NCI-H1417 (cell line): ENCODE data around the gene ABLIM1.

Experiments
- DNase-seq, 3 experiments: peaks; one replicate each; lab custom pipeline; 2025; lab: John Stamatoyannopoulos, UW

ABLIM1 gene

GRCh38 chr10:114545819-114546218 lies 112.3 kb downstream of the ABLIM1 start:
- no peak for DNase-seq

GRCh38 chr10:114545071-114545470 lies 113.0 kb downstream of the ABLIM1 start:
- no peak for DNase-seq

GRCh38 chr10:114544045-114544659 lies 113.9 kb downstream of the ABLIM1 start:
- DNase-seq = no peak

- no peak for DNase-seq
Measured at GRCh38 chr10:114543456-114543855, 114.6 kb downstream of the ABLIM1 start.

- DNase-seq = no peak
Measured at GRCh38 chr10:114542373-114542772, 115.7 kb downstream of the ABLIM1 start.

- no peak for DNase-seq
Measured at GRCh38 chr10:114541797-114542160, 116.3 kb downstream of the ABLIM1 start.

- DNase-seq = no peak
Measured at GRCh38 chr10:114541081-114541796, 116.8 kb downstream of the ABLIM1 start.

- DNase-seq = no peak
Measured at GRCh38 chr10:114540236-114540635, 117.8 kb downstream of the ABLIM1 start.

- DNase-seq = no peak
Measured at GRCh38 chr10:114539623-114540022, 118.5 kb downstream of the ABLIM1 start.

GRCh38 chr10:114538181-114538906 lies 119.7 kb downstream of the ABLIM1 start:
- no peak for DNase-seq

- DNase-seq = no peak
Measured at GRCh38 chr10:114537736-114538135, 120.3 kb downstream of the ABLIM1 start.

GRCh38 chr10:114534571-114534981 lies 123.5 kb downstream of the ABLIM1 start:
- DNase-seq = no peak

GRCh38 chr10:114532226-114532625 lies 125.8 kb downstream of the ABLIM1 start:
- no peak for DNase-seq

GRCh38 chr10:114526504-114527238 lies 131.4 kb downstream of the ABLIM1 start:
- DNase-seq = peak; percentile 21 to 93 (median 80)

- no peak for DNase-seq
Measured at GRCh38 chr10:114526126-114526503, 132.0 kb downstream of the ABLIM1 start.

GRCh38 chr10:114525368-114525949 lies 132.6 kb downstream of the ABLIM1 start:
- peak; percentile 0 to 59 (median 36) for DNase-seq

- DNase-seq = peak in 1 of 3 experiments; percentile 5
Measured at GRCh38 chr10:114523876-114524275, 134.2 kb downstream of the ABLIM1 start.

GRCh38 chr10:114521255-114521654 lies 136.8 kb downstream of the ABLIM1 start:
- no peak for DNase-seq

GRCh38 chr10:114520453-114520852 lies 137.6 kb downstream of the ABLIM1 start:
- peak in 1 of 3 experiments; percentile 5 for DNase-seq

- no peak for DNase-seq
Measured at GRCh38 chr10:114519756-114520293, 138.2 kb downstream of the ABLIM1 start.

- no peak for DNase-seq
Measured at GRCh38 chr10:114519306-114519669, 138.8 kb downstream of the ABLIM1 start.
